Activated naive CD4-positive, alpha-beta T cell treated with anti-CD3 and anti-CD28 coated beads for 36 hours (primary cell): Measurements from ENCODE around the gene INKA1. TPM values are rescaled to one million over a fixed set of nuclear protein-coding genes. Genes with fewer than 3 reads are reported as not detected.
"Not testable (repeated sequence)": the region's sequence is repeated elsewhere in the genome, so short reads cannot be mapped to it uniquely, and the experiment has no call there.

ENCODE experiments used
- CTCF ChIA-PET: fragments of 350-600 bp; sonication (Branson Sonifier 250); formaldehyde crosslinking; loops from one replicate; lab custom pipeline; 2021; ENCODE audit warnings: antibody characterized with exemption; lab: Charles Lee
- DNase-seq: peaks from one replicate; pipeline ENCODE4 v3.0.0-alpha.2; 2020
- H3K27ac Mint-ChIP-seq: one replicate; pipeline ENCODE4 v1.8.0; 2021; ENCODE audit warnings: mild to moderate bottlenecking, mixed read lengths
- H3K27me3 Mint-ChIP-seq: one replicate; pipeline ENCODE4 v1.8.0; 2021; ENCODE audit warnings: low read depth, mixed read lengths
- H3K36me3 Mint-ChIP-seq: one replicate; pipeline ENCODE4 v1.8.0; 2021; ENCODE audit warnings: low read depth, mixed read lengths
- H3K4me1 Mint-ChIP-seq: one replicate; pipeline ENCODE4 v1.8.0; 2021; ENCODE audit warnings: low read depth, mixed read lengths
- H3K4me3 Mint-ChIP-seq: one replicate; pipeline ENCODE4 v1.8.0; 2021; ENCODE audit warnings: mild to moderate bottlenecking, moderate library complexity, mixed read lengths
- H3K9me3 Mint-ChIP-seq: one replicate; pipeline ENCODE4 v1.8.0; 2021; ENCODE audit warnings: mixed read lengths
- intact Hi-C: fragments of 100-400 bp; cut with micrococcal nuclease; formaldehyde crosslinking; loops from one replicate; pipeline ENCODE4 v1.15.1; 2023
- total RNA-seq, 2 experiments: library from RNA; stranded (reverse); gene quantifications; one replicate each; pipeline ENCODE4 v1.2.3, GENCODE V29; 2021

INKA1 gene
- total RNA-seq, 2 experiments from 2014 or later = 0.33 to 0.37 TPM

DNA sequence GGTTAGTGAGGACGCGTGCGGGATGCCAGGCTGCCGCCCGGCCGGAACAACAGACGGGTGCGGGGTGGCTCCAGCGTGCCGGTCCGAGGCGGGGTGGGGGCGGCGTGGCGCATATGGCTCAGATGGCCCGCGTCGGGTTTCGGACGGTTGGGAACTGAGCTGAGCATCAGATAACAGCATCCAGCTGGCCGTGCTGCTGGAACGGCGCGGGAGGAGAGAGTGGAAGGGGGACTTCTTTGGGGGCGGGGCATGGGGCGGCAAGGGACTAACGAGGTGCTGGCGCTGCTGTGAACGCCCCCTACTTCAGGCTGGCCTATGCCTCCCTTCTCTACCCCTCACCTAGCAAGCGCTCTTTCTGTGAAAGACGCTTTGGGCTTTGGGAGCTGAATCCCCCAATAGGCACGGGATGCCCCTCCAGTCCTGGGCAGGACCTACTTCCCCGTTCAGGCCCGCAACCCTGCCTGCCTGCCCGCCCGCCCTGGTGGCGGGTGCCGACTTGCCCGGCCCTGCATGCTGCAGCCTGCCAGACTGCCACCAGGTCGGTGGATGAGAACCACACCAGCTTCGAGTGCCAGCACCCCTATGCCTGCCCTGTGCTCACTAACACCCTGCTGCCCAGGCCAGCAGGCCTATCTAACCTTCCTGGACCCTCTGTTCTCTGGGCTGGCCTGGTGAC, 542 bp downstream of the INKA1 start:
- CTCF ChIA-PET = interaction anchor here (1.2 to 11.0 kb wide), 9 partner anchors 9 to 105 kb away, joined by 3 to 165 read pairs (median 8); partner anchors contain the start of gene UBA7
- peaks cover 48% of the 10 kb centered on the region for H3K4me1 Mint-ChIP-seq

DNA sequence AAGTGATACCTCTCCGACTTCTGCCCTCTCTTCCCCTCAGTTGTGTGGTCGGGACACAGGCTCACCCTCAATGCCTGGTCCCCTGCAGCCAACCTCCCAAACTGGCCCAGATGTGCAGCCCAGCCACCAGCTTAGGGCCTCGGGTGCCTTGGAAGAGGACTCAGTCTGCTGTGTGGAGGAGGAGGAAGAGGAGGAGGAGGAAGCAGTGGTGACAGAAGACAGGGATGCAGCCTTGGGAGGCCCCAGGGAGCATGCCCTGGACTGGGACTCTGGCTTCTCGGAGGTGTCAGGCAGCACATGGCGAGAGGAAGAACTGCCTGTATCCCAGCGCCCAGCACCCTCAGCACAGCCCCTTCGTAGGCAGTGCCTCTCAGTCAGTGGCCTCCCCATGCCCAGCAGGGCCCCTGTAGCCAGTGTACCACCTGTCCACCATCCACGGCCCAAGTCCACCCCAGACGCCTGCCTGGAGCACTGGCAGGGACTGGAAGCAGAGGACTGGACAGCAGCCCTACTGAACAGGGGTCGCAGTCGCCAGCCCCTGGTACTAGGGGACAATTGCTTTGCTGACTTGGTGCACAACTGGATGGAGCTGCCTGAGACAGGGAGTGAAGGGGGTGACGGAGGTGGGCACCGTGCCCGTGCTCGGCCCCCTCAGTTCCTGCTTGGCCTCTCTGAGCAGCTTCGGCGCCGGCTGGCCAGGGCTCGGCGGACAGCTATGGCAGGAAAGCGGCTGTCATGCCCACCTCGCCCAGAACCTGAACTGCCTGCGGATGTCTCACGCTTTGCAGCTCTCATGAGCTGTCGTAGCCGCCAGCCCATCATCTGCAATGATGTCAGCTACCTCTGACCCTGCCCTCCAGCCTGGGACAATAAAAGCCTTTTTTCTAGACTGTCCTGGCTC, 1.3 kb downstream of the INKA1 start:
- Mint-ChIP-seq H3K9me3 (no peaks in the 10 kb centered on the region), H3K27ac (no peak overlapping the region), H3K27me3 (peaks cover 2% of the 10 kb centered on the region), H3K36me3 (no peaks in the 10 kb centered on the region), H3K4me3 (peak overlapping the region; percentile 82), H3K4me1 (peaks cover 49% of the 10 kb centered on the region)
- CTCF ChIA-PET = interaction anchor here (0.5 to 11.0 kb wide), 7 partner anchors 8 to 289 kb away, joined by 4 to 165 read pairs (median 8); partner anchors contain the start of gene UBA7
- no peak for DNase-seq
- intact Hi-C loops = no loop called here

More for the DNA sequence above, 542 bp downstream of the INKA1 start:
- no peaks in the 10 kb centered on the region for H3K36me3 Mint-ChIP-seq
- peak overlapping the region; percentile 82 for H3K4me3 Mint-ChIP-seq
- no peaks in the 10 kb centered on the region for H3K9me3 Mint-ChIP-seq
- intact Hi-C loops = loop anchor here (1.0 to 2.0 kb wide), 4 partner anchors 10 to 285 kb away; partner anchors contain the start of genes RBM5, RBM6 and UBA7
- DNase-seq = peak; percentile 44
- H3K27ac Mint-ChIP-seq = no peak overlapping the region
- peaks cover 2% of the 10 kb centered on the region for H3K27me3 Mint-ChIP-seq

- CTCF ChIA-PET = interaction anchor here (0.5 to 11.0 kb wide), 5 partner anchors 8 to 288 kb away, joined by 3 to 165 read pairs (median 8); partner anchors contain the start of gene UBA7
- no peak overlapping the region for H3K4me3 Mint-ChIP-seq
- intact Hi-C loops = no loop called here
- H3K9me3 Mint-ChIP-seq = no peaks in the 10 kb centered on the region
- no peak overlapping the region for H3K27ac Mint-ChIP-seq
- H3K4me1 Mint-ChIP-seq = peaks cover 51% of the 10 kb centered on the region
- no peak for DNase-seq
- peaks cover 2% of the 10 kb centered on the region for H3K27me3 Mint-ChIP-seq
- H3K36me3 Mint-ChIP-seq = peaks cover 2% of the 10 kb centered on the region
These were observed 2.3 kb downstream of the INKA1 start for GRCh38 chr3:49805367-49805782.

DNA sequence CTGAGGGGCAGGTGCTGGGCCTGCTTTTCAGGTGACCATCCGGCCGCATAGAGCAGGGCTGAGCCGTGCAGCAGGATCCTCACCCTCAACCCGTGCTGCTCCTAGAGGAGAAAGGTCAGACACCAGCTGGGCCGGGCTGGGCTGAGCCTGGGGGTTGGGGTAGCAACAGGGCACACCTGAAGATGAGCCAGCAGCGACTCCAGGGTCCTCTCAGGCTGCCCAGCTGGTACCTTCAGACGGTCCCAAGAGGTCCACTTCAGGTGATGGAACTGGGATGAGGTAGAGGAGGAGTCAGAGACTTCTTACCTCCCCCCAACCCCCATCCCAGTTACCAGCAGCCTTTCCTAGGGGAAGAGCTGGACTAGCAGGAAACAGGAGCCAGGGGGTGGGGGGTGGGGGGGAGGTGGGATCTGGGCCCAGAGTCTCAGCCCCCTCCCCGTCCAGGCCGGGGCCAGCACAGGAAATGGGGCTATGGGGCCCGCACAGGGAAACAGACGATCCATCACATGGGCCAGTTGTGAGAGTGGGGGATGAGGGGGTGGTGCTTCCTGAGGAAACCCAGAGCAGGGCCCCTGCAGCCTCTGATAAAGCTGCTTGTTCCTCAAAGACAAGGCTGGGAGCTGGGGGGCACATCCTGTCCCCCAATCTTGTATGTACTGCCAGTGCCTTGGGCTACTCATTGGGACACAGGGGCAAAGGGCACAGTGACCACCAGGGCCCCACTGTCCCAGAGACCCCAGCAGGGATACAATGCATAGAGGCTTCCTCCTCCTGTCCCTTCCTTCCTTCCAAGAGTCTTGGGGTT, 3.0 kb downstream of the INKA1 start:
- peak; percentile 68 for DNase-seq
- peak overlapping the region; percentile 42 for H3K27ac Mint-ChIP-seq

DNA sequence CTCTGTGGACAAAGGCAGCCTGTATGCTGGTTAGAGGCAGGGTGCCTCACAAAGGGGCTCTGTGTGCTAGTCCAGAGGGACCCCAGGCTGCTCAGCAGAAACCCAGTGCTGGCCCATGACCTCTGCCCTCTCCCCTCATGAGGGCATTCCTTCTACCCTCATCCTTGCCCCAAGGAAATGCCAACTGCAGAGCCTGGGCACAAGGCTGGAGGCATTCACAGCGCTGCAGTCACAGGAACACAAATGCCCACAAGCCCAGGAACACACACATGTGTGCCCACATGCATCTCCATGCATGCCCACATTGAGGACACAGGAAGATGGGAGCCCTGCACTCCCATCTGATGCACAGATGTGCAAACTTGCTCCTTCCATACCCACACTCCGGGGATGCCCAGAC, 3.8 kb downstream of the INKA1 start:
- CTCF ChIA-PET = interaction anchor here (0.6 to 11.0 kb wide), 2 partner anchors 16 to 31 kb away, joined by 4 to 165 read pairs; no protein-coding TSS in a partner anchor
- Mint-ChIP-seq H3K4me1 (peaks cover 53% of the 10 kb centered on the region), H3K27ac (no peak overlapping the region), H3K36me3 (peaks cover 2% of the 10 kb centered on the region), H3K4me3 (no peak overlapping the region), H3K9me3 (no peaks in the 10 kb centered on the region), H3K27me3 (peaks cover 2% of the 10 kb centered on the region)
- no peak for DNase-seq
- intact Hi-C loops = no loop called here

More for the DNA sequence above, 3.0 kb downstream of the INKA1 start:
- peaks cover 2% of the 10 kb centered on the region for H3K27me3 Mint-ChIP-seq
- CTCF ChIA-PET = interaction anchor here (0.6 to 11.0 kb wide), 4 partner anchors 7 to 31 kb away, joined by 3 to 165 read pairs (median 5); partner anchors contain the start of gene UBA7
- H3K4me1 Mint-ChIP-seq = peaks cover 51% of the 10 kb centered on the region
- H3K4me3 Mint-ChIP-seq = no peak overlapping the region
- intact Hi-C loops = no loop called here
- H3K9me3 Mint-ChIP-seq = no peaks in the 10 kb centered on the region
- peaks cover 2% of the 10 kb centered on the region for H3K36me3 Mint-ChIP-seq

DNA sequence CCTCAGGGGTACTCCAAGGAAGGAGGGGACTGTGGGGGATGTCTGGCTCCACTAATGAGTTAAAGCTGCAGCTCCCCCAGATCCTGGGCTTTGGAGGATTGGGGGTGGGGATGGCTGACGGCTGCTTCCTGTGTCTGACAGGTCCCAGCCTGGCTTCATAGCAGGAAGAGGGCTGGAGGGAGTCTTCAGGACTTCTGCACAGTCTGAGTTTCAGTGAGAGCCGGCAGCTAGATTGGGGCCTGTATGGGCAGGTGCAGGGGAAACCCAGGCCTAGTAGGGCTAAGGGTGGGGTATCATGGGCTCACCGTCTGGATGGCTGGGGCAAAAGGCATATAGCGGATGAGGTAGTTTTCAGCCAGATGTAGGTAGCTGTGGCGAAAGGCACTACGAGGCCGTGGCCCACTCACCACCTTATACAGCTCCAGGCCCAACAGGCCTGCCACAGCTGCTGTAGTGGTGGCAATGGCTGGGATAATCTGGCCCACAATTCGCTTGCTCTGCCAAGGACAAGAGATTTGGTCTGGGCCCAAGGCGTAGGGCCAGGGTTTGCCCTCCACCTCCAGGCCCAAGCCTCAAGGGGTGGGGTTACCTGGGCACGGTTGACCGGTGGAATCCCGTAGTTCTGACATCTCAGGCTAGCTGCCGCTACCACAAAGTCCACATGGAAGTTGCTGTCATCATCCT, 4.5 kb downstream of the INKA1 start:
- no peak for DNase-seq
- CTCF ChIA-PET = interaction anchor here (0.5 to 11.0 kb wide), 2 partner anchors 21 to 30 kb away, joined by 4 to 165 read pairs; no protein-coding TSS in a partner anchor
- Mint-ChIP-seq H3K4me3 (no peak overlapping the region), H3K27me3 (no peaks in the 10 kb centered on the region), H3K36me3 (peaks cover 2% of the 10 kb centered on the region), H3K4me1 (peaks cover 51% of the 10 kb centered on the region), H3K27ac (peak overlapping the region; percentile 76), H3K9me3 (no peaks in the 10 kb centered on the region)
- intact Hi-C loops = no loop called here

- H3K27ac Mint-ChIP-seq = peak overlapping the region; percentile 90
- H3K4me3 Mint-ChIP-seq = peak overlapping the region; percentile 96
- H3K27me3 Mint-ChIP-seq = no peaks in the 10 kb centered on the region
- CTCF ChIA-PET = interaction anchor here (0.6 to 2.3 kb wide), 4 partner anchors 8 to 141 kb away, joined by 6 to 21 read pairs (median 8); partner anchors contain the start of gene INKA1
- intact Hi-C loops = loop anchor here (1.0 kb wide), 2 partner anchors 10 to 27 kb away; partner anchors contain the start of genes INKA1 and IP6K1
- H3K4me1 Mint-ChIP-seq = peaks cover 25% of the 10 kb centered on the region
- H3K9me3 Mint-ChIP-seq = no peaks in the 10 kb centered on the region
- DNase-seq = no peak
- peaks cover 3% of the 10 kb centered on the region for H3K36me3 Mint-ChIP-seq
These were observed 9.9 kb downstream of the INKA1 start for GRCh38 chr3:49812916-49813496.

DNA sequence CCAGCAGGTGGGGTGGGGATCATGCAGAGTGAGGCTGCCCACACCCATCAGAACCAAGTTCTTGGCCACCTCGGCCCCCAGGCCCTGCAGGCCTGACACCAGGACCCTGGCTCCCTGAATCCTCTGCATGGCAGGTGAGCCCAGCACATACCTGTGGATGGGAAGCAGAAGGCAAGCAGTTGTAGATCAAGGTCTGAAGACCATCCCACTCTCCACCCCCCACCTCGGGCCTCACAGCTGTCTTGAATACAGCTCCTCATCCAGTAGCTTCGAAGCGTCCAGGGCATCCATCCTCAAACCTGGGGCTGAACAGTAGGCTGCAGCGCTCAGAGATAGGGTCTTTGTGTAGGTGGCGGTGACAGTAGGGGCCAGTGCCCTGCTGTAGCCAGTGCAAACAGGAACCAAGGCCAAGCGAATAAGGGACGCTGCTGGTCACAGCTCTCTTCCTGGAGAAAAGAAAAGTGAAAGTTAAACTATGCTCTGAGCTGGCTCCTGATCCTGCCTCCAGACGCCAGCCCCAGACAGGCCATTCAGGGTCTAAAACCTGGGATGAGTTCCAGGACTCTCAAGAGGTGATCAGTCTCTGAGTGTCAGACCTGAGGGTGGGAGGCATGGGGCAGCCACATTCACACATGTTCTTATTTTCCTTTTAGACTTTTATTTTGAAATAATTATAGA, 10.6 kb downstream of the INKA1 start, which contains the start of gene UBA7:
UBA7 (minus strand) TSS at position 457 of the 678 bp plus-strand sequence; CDS start at position 291, 166 bp downstream.
- Mint-ChIP-seq H3K36me3 (peaks cover 3% of the 10 kb centered on the region), H3K27me3 (no peaks in the 10 kb centered on the region), H3K9me3 (no peaks in the 10 kb centered on the region), H3K4me3 (peak within 1 kb of the TSS; percentile 96), H3K4me1 (peaks cover 18% of the 10 kb centered on the region), H3K27ac (peak within 1 kb of the TSS; percentile 90)
- intact Hi-C loops = loop anchor here (1.0 kb wide), 2 partner anchors 10 to 27 kb away; partner anchors contain the start of genes INKA1 and IP6K1
- peak; percentile 55 for DNase-seq
- CTCF ChIA-PET = interaction anchor here (0.6 to 2.3 kb wide), 6 partner anchors 8 to 141 kb away, joined by 3 to 21 read pairs (median 7); partner anchors contain the start of gene INKA1

GRCh38 chr3:49823131-49823530, 20.1 kb downstream of the INKA1 start:
- H3K36me3 Mint-ChIP-seq, DNase-seq, H3K27me3 Mint-ChIP-seq, H3K9me3 Mint-ChIP-seq, H3K27ac Mint-ChIP-seq, H3K4me3 Mint-ChIP-seq, intact Hi-C loops, H3K4me1 Mint-ChIP-seq: not testable (repeated sequence)
- CTCF ChIA-PET = interaction anchor here (1.1 to 1.8 kb wide), 2 partner anchors 16 to 21 kb away, joined by 5 to 6 read pairs; no protein-coding TSS in a partner anchor

DNA sequence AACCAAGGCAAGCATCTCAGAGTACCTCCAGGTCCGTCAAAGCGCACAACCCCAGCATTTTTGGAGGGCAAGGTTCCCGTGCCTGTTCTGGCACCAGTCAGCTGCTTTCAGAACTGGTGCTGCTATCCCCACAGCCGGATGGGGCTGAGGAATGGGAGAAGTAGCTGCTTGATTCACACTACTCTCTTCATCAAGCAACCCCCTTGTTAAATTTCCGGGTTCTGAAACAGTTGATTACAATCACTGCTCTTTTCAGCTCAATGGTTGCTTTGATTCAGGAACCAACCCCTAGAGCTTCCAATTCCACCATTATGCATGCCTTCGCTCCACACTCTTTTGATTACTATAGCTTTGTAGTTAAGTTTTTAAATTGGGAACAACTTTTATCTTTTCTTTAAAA, 23.0 kb downstream of the INKA1 start:
- DNase-seq = no peak
- Mint-ChIP-seq H3K9me3 (no peaks in the 10 kb centered on the region), H3K4me3 (no peak overlapping the region), H3K27ac (no peak overlapping the region), H3K36me3 (peaks cover 13% of the 10 kb centered on the region), H3K4me1 (no peaks in the 10 kb centered on the region), H3K27me3 (no peaks in the 10 kb centered on the region)
- CTCF ChIA-PET = interaction anchor here (0.7 to 1.8 kb wide), 2 partner anchors 12 to 28 kb away, joined by 3 to 5 read pairs; no protein-coding TSS in a partner anchor
- intact Hi-C loops = no loop called here
